HTR-8/SVneo (cell line): ENCODE results near the gene KRTAP24-1.

Experiments
- DNase-seq: peaks from one replicate; pipeline ENCODE4 v3.0.0; 2011; ENCODE audit warnings: low spot score, mixed read lengths; ENCODE audit not compliant: insufficient read length
- FAIRE-seq: peaks from 2 replicates; lab custom pipeline; 2011; peaks lifted over from hg19 to GRCh38; lab: Jason Lieb, UNC

The KRTAP24-1 gene

GRCh38 chr21:30282850-30283249 lies at the start of gene KRTAP24-1:
Gene KRTAP24-1 (minus strand): TSS chr21:30282950. CDS start chr21:30282932, 18 bp downstream.
- DNase-seq = no peak
- no peak for FAIRE-seq

- FAIRE-seq (no peak), DNase-seq (no peak)
These were observed 46.6 kb upstream of the KRTAP24-1 start for GRCh38 chr21:30329203-30329875.

GRCh38 chr21:30326390-30326789 lies 43.6 kb upstream of the KRTAP24-1 start:
- no peak for DNase-seq
- no peak for FAIRE-seq

GRCh38 chr21:30320215-30320614 lies 37.5 kb upstream of the KRTAP24-1 start, which contains the start of gene KRTAP26-1:
Gene KRTAP26-1 (minus strand): TSS chr21:30320315. CDS start chr21:30320035, 280 bp downstream.
- DNase-seq (no peak), FAIRE-seq (no peak)

- DNase-seq = no peak
- FAIRE-seq = no peak
These were observed 33.0 kb upstream of the KRTAP24-1 start for GRCh38 chr21:30315701-30316100.

- no peak for DNase-seq
- FAIRE-seq = no peak
These were observed 24.1 kb upstream of the KRTAP24-1 start for GRCh38 chr21:30306884-30307283.

- DNase-seq = no peak
- no peak for FAIRE-seq
These were observed 22.4 kb upstream of the KRTAP24-1 start for GRCh38 chr21:30305136-30305535.

GRCh38 chr21:30289215-30289614 lies 6.5 kb upstream of the KRTAP24-1 start, which contains the start of gene KRTAP25-1:
Gene KRTAP25-1 (minus strand): TSS chr21:30289514. CDS start chr21:30289490, 24 bp downstream.
- no peak for FAIRE-seq
- no peak for DNase-seq

- FAIRE-seq (no peak), DNase-seq (no peak)
These were observed 11.1 kb downstream of the KRTAP24-1 start for GRCh38 chr21:30271611-30272010.

- no peak for FAIRE-seq
- DNase-seq = no peak
These were observed 11.6 kb downstream of the KRTAP24-1 start for GRCh38 chr21:30271156-30271555.

GRCh38 chr21:30269803-30270530 lies 12.8 kb downstream of the KRTAP24-1 start:
- DNase-seq (no peak), FAIRE-seq (no peak)

GRCh38 chr21:30268608-30269197 lies 14.0 kb downstream of the KRTAP24-1 start:
- FAIRE-seq (no peak), DNase-seq (no peak)

GRCh38 chr21:30257773-30258172 lies 25.0 kb downstream of the KRTAP24-1 start:
- no peak for FAIRE-seq

GRCh38 chr21:30256100-30256499 lies 26.6 kb downstream of the KRTAP24-1 start:
- no peak for FAIRE-seq
- DNase-seq = no peak

More at GRCh38 chr21:30257773-30258172, 25.0 kb downstream of the KRTAP24-1 start:
- DNase-seq = peak; percentile 3

GRCh38 chr21:30255679-30256078 lies 27.1 kb downstream of the KRTAP24-1 start:
- DNase-seq (no peak), FAIRE-seq (no peak)

- no peak for DNase-seq
- FAIRE-seq = no peak
These were observed 31.0 kb downstream of the KRTAP24-1 start for GRCh38 chr21:30251781-30252180.

GRCh38 chr21:30249936-30250335 lies 32.8 kb downstream of the KRTAP24-1 start:
- no peak for FAIRE-seq
- no peak for DNase-seq

GRCh38 chr21:30248844-30249243 lies 33.9 kb downstream of the KRTAP24-1 start:
- DNase-seq = no peak
- no peak for FAIRE-seq

- FAIRE-seq (no peak), DNase-seq (no peak)
These were observed 37.7 kb downstream of the KRTAP24-1 start for GRCh38 chr21:30245061-30245460.

GRCh38 chr21:30243691-30244090 lies 39.1 kb downstream of the KRTAP24-1 start:
- FAIRE-seq (no peak), DNase-seq (no peak)

- DNase-seq = no peak
- no peak for FAIRE-seq
These were observed 42.1 kb downstream of the KRTAP24-1 start for GRCh38 chr21:30240661-30241060.
